Measurements from ENCODE around the gene GNAS. TPM values are rescaled to one million over a fixed set of nuclear protein-coding genes. Genes with fewer than 3 reads are reported as not detected.
A peak's percentile ranks its signal among the peaks of the same experiment; 100 is the strongest.

GNAS gene
- total and polyA plus RNA-seq, 9 of the 15 experiments (the other 6 are each of a cell fraction or from before 2014, with no cell fraction given) = 128 to 648 (median 266) TPM

DNA sequence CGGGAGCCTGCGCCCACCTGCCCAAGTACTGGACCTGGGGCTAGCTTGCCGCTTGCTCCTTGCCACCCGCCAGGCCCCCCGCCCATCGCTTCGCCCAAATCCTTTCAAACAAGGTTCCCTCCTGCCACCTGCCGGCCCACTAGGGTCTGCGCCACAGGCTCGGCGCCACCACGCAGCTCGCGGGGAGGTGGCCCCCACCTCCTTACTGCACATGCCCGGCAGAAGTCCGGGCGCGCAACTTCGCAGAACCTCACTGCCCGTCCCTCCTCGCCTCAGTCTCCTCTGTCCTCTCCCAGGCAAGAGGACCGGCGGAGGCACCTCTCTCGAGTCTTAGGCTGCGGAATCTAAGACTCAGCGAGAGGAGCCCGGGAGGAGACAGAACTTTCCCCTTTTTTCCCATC, 13.0 kb upstream of the GNAS start:
- intact Hi-C loops (cut with micrococcal nuclease) (loop anchor here (2.0 to 10.0 kb wide), 3 partner anchors 187 to 605 kb away; partner anchors contain the start of gene STX16), in situ Hi-C loops (cut with MboI) (no loop called here)
- peak; percentile 91 for ATAC-seq
- Histone ChIP-seq H3K4me3 (no peak overlapping the region), H3K36me3 (ENCODE audit: control insufficient read depth, insufficient read depth, low read length) (no peaks in the 10 kb centered on the region), H3K79me2 (ENCODE audit: control insufficient read depth, insufficient read depth, low read length) (no peaks in the 10 kb centered on the region), H3K27me3 (ENCODE audit: control insufficient read depth in 2 of 2, insufficient read depth in 2 of 2, low read length in 2 of 2) (peaks cover 18 to 44% of the 10 kb centered on the region in 2 experiments; a peak in 4 of 5 replicates), H3K9me3 (replicated peaks; ENCODE audit: control insufficient read depth, insufficient read depth, low read depth, low read length) (no peaks in the 10 kb centered on the region), H3K9ac (ENCODE audit: insufficient read depth in 1 of 2, low read depth in 2 of 2, low read length in 2 of 2) (no peak overlapping the region), H3K4me1 (replicated peaks in 1 of 2; ENCODE audit: control insufficient read depth in 2 of 2, insufficient read depth in 2 of 2, low read length in 2 of 2) (peaks cover 0 to 12% of the 10 kb centered on the region in 2 experiments; a peak in 1 of 5 replicates), H2AFZ (ENCODE audit: low read depth, low read length) (no peak overlapping the region), H3K27ac (ENCODE audit: extremely low read depth, low read depth, low read length) (no peak overlapping the region), H3K9me1 (ENCODE audit: control insufficient read depth, insufficient read depth, low read length) (no peaks in the 10 kb centered on the region), H3K4me2 (ENCODE audit: insufficient read depth, low read length) (no peak overlapping the region), H4K20me1 (replicated peaks; ENCODE audit: control insufficient read depth, insufficient read depth, low read length) (peaks cover 4% of the 10 kb centered on the region; the same call in 1 of the 2 replicates)
- FAIRE-seq = no peak
- WGBS (ENCODE audit: insufficient coverage, low coverage, missing lambda C conversion rate) = 6% methylated on average over 15 of the region's 27 CpGs
- DNase-seq (ENCODE audit: extremely low read depth in 1 of 4, low spot score in 3 of 4) = peak; percentile 50 to 61 (median 58)
- CTCF ChIA-PET (ENCODE audit: low intra/inter-chr PET ratio) = interaction anchor here (0.6 to 2.2 kb wide), 2 partner anchors 358 to 602 kb away, joined by 3 to 8 read pairs; no protein-coding TSS in a partner anchor
- BruUV-seq (replicated peaks) = no TSS peak
- POLR2A ChIA-PET = interaction anchor here (0.9 kb wide), 2 partner anchors 358 to 613 kb away, joined by 3 read pairs; no protein-coding TSS in a partner anchor
- TF ChIP-seq RBM34 (IDR thresholded peaks at IDR 0.05; ENCODE audit: borderline replicate concordance, insufficient read depth, low read length) = no peak
- TF ChIP-seq, protein P1, sequence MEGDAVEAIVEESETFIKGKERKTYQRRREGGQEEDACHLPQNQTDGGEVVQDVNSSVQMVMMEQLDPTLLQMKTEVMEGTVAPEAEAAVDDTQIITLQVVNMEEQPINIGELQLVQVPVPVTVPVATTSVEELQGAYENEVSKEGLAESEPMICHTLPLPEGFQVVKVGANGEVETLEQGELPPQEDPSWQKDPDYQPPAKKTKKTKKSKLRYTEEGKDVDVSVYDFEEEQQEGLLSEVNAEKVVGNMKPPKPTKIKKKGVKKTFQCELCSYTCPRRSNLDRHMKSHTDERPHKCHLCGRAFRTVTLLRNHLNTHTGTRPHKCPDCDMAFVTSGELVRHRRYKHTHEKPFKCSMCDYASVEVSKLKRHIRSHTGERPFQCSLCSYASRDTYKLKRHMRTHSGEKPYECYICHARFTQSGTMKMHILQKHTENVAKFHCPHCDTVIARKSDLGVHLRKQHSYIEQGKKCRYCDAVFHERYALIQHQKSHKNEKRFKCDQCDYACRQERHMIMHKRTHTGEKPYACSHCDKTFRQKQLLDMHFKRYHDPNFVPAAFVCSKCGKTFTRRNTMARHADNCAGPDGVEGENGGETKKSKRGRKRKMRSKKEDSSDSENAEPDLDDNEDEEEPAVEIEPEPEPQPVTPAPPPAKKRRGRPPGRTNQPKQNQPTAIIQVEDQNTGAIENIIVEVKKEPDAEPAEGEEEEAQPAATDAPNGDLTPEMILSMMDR (IDR thresholded peaks at IDR 0.05 in 2 of 3, conservative IDR thresholded peaks at IDR 0.05 in 1 of 3; ENCODE audit: insufficient read depth in 2 of 3, low read depth in 1 of 3, low read length in 3 of 3) = peak; percentile 55 to 65 (median 59)
- TF ChIP-seq MAZ (CRISPR knock-in tag; conservative IDR thresholded peaks at IDR 0.05 in 1 of 2, IDR thresholded peaks at IDR 0.05 in 1 of 2) = peak; percentile 38 to 86; a peak in 3 of 4 replicates
- TF ChIP-seq, protein P2, sequence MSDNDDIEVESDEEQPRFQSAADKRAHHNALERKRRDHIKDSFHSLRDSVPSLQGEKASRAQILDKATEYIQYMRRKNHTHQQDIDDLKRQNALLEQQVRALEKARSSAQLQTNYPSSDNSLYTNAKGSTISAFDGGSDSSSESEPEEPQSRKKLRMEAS (CRISPR knock-in tag; IDR thresholded peaks at IDR 0.05) = peak; percentile 66
- TF ChIP-seq, protein P3, sequence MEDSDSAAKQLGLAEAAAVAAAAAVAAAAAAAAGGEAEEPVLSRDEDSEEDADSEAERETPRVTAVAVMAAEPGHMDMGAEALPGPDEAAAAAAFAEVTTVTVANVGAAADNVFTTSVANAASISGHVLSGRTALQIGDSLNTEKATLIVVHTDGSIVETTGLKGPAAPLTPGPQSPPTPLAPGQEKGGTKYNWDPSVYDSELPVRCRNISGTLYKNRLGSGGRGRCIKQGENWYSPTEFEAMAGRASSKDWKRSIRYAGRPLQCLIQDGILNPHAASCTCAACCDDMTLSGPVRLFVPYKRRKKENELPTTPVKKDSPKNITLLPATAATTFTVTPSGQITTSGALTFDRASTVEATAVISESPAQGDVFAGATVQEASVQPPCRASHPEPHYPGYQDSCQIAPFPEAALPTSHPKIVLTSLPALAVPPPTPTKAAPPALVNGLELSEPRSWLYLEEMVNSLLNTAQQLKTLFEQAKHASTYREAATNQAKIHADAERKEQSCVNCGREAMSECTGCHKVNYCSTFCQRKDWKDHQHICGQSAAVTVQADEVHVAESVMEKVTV (CRISPR knock-in tag; IDR thresholded peaks at IDR 0.05) = 0 out of 2 replicates have a peak, but pooled peaks have one; percentile 31
- TF ChIP-seq NRF1 (conservative IDR thresholded peaks at IDR 0.05 in 1 of 2, IDR thresholded peaks at IDR 0.05 in 1 of 2) = peak; percentile 46 to 50
- no peak for TF ChIP-seq SMARCC2 (IDR thresholded peaks at IDR 0.05; ENCODE audit: low read depth)
- TF ChIP-seq RAD21 (CRISPR knock-in tag; conservative IDR thresholded peaks at IDR 0.05 in 1 of 2, IDR thresholded peaks at IDR 0.05 in 1 of 2) = peak; percentile 28 to 65
- TF ChIP-seq SMC3 (conservative IDR thresholded peaks at IDR 0.05; ENCODE audit: insufficient read depth, low read depth, low read length) = peak; percentile 36; the same call in 1 of the 2 replicates
- TF ChIP-seq, protein P4, sequence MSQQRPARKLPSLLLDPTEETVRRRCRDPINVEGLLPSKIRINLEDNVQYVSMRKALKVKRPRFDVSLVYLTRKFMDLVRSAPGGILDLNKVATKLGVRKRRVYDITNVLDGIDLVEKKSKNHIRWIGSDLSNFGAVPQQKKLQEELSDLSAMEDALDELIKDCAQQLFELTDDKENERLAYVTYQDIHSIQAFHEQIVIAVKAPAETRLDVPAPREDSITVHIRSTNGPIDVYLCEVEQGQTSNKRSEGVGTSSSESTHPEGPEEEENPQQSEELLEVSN (IDR thresholded peaks at IDR 0.05; ENCODE audit: borderline replicate concordance in 1 of 2, extremely low read depth in 1 of 2, insufficient read depth in 1 of 2, insufficient read length in 1 of 2, low read depth in 1 of 2, low read length in 1 of 2, poor library complexity in 1 of 2, severe bottlenecking in 1 of 2) = peak in 1 of 2 experiments; percentile 46
- TF ChIP-seq CXXC5 (CRISPR knock-in tag; IDR thresholded peaks at IDR 0.05) = peak; percentile 33; the same call in 1 of the 2 replicates
- no peak for TF ChIP-seq KAT7 (CRISPR knock-in tag; IDR thresholded peaks at IDR 0.05; ENCODE audit: borderline replicate concordance)
